GM21529 (cell line): ENCODE results near the gene GNL1.
A peak's percentile ranks its signal among the peaks of the same experiment; 100 is the strongest.
"Not testable (repeated sequence)": the region's sequence is repeated elsewhere in the genome, so short reads cannot be mapped to it uniquely, and the experiment has no call there.

Experiments
- ATAC-seq: cut with Tn5 transposase; IDR thresholded peaks from one replicate; pipeline ENCODE4 v1.9.1; 2021; ENCODE audit not compliant: unreplicated experiment

GNL1 gene

GRCh38 chr6:30533460-30534294, 22.6 kb downstream of the GNL1 start:
- ATAC-seq, result no peak

DNA sequence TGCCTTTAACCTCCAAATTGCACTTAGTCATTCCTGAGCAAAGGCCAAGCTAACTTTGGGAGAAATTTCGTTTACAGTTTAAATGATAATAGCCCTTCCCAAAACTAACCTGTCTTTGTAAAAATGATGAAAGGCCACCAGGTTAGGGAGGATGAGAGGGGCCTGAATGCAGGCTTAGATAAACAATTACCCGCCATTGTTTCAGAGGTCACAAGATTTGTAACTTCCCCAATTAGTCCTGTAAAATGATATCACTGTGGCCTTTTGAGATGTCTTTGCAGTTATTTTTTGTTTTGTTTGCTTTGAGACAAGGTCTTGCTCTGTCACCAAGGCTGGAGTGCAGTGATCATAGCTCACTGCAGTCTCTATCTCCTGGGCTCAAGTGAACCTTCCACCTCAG, 26.3 kb downstream of the GNL1 start:
- ATAC-seq, result no peak

DNA sequence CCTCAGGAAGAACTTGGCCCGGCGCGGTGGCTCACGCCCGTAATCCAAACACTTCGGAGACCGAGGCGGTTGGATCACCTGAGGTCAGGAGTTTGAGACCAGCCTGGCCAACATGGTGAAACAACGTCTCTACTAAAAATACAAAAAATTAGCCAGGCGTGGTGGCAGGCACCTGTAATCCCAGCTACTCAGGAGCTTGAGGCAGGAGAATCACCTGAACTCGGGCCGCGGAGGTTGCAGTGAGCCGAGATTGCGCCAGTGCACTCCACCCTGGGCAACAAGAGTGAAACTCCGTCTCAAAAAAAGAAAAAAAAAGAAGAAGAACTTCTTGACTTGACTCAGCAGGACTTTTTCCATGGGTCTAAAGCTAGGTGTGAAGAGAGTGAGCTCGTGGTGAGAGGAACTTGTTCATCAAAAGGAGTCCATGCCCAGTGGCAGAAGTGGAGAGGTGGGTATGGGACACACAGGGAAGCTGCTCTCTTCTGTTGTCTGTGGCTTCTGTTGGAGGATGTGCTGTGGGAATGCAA, 26.9 kb downstream of the GNL1 start:
- ATAC-seq, result not testable (repeated sequence)

DNA sequence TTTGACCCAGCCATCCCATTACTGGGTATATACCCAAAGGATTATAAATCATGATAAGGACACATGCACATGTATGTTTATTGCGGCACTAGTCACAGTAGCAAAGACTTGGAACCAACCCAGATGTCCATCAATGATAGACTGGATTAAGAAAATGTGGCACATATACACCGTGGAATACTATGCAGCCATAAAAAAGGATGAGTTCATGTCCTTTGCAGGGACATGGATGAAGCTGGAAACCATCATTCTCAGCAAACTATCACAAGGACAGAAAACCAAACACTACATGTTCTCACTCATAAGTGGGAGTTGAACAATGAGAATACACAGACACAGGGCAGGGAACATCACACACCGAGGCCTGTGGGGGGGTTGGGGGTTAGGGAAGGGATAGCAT, 29.8 kb downstream of the GNL1 start:
- not testable (repeated sequence) for ATAC-seq

GRCh38 chr6:30521952-30522351, 34.3 kb downstream of the GNL1 start:
- ATAC-seq, result not testable (repeated sequence)

DNA sequence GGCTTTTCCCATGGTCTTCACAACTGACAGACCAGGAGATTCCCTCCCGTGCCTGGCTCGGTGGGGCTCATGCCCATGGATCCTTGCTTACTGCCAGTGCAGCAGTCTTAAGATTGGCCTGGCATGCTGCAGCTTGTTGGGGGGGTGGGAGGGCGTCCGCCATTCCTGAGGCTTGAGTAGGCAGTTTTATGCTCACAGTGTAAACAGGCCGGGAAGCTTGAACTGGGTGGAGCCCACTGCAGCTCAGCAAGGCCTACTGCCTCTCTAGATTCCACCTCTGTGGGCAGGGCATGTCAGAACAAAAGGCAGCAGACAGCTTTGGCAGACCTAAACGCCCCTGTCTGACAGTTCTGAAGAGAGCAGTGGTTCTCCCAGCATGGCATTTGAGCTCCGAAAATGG, 35.2 kb downstream of the GNL1 start:
- not testable (repeated sequence) for ATAC-seq

DNA sequence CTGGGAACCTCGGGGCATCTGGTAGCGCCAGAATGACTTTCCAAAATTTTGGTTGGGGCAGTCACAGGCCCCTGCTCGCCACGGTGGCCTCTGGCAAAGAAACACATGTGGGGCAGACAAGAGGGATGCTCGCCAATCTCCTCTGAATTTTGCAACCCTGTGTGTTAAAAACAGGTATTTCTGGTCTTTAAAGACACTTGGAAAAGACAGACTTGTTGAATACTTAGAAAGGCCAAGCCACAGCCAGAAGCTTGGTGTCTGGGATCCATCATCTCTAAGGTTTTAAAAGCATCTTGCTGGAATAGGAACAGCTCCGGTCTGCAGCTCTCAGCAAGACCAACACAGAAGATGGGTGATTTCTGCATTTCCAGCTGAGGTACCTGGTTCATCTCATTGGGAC, 35.8 kb downstream of the GNL1 start:
- ATAC-seq, result no peak

DNA sequence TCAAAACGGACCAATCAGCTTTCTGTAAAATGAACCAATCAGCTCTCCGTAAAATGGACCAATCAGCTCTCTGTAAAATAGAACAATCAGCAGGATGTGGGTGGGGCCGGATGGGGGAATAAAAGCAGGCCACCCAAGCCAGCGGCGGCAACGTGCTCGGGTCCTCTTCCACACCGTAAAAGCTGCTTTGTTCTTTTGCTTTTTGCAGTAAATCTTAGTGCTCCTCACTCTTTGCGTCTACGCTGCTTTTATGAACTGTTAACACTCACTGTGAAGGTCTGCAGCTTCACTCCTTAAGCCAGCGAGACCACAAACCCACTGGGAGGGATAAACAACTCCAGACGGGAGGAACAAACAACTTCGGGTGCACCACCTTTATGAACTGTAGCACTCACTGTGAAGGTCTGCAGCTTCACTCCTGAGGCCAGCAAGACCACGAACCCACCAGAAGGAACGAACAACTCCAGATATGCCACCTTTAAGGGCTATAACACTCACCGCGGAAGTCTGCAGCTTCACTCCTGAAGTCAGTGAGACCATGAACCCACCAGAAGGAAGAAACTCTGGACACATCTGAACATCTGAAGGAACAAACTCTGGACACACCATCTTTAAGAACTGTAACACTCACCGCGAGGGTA, 37.7 kb downstream of the GNL1 start:
- not testable (repeated sequence) for ATAC-seq

GRCh38 chr6:30517767-30518504, 38.4 kb downstream of the GNL1 start:
- not testable (repeated sequence) for ATAC-seq

DNA sequence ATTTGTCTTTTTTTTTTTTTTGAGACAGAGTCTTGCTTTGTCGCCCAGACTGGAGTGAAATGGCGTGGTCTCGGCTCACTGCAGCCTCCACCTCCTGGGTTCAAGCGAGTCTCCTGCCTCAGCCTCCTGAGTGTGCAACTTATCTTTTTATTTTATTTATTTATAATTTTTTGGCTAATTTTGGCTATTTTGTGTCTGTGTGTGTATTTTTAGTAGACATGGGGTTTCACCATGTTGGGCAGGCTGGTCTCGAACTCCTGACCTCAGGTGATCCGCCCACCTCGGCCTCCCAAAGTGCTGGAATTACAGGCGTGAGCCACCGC, 39.6 kb downstream of the GNL1 start:
- ATAC-seq, result not testable (repeated sequence)

DNA sequence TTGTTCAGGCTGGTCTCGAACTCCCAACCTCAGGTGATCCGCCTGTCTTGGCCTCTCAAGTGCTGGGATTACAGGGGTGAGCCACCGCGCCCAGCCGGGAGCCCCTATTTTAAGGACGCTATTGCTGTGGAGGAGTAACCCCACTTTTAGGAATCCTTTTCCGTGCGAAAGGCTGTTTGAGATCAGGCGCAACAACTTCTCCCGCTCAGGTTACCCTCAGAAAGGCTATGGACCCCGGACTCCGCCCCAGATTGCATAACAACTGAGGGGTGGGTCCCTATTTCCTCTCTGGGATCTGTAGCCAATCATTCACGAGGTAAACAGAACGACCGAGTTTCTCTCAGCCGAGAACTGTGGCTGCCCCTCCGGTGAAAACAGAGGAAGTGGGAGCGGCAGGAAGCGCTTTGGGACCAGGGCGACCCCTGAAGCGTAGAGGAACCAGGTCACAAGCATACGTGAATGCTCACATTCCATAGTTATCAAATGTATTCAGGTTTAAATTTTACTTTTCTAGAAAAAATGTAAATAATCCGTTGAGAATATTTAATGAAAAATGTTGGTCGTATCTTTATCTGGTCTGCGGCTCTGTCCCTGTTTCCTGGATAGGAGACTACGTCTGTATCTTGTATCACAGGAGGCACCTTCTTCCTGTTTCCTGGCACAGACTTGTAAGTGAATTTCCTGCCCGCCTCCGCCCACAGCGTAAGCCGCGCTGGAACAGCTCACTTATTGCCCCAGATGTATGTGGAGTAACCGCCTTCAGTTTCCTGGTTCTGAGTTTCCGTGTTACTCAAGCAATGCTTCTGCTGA, 40.1 kb downstream of the GNL1 start:
- peak; percentile 80 for ATAC-seq

- no peak for ATAC-seq
These were observed 41.2 kb downstream of the GNL1 start for GRCh38 chr6:30515106-30515505.

DNA sequence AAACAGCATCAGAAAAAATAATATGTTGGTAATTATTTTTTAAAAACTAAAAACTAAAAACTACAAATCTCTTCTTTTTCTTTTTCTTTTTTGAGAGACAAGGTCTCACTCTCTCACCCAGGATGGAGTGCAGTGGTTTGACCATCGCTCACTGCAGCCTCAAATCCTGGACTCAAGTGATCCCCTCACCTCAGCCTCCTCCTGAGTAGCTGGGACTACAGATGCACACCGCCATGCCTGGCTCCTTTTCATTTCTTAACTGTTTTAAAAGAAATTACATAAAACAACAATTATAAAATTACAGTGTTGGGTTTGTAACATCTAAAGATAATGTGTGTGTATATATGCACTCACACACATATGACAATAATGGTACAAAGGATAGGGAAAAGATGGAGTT, 42.8 kb downstream of the GNL1 start:
- no peak for ATAC-seq

DNA sequence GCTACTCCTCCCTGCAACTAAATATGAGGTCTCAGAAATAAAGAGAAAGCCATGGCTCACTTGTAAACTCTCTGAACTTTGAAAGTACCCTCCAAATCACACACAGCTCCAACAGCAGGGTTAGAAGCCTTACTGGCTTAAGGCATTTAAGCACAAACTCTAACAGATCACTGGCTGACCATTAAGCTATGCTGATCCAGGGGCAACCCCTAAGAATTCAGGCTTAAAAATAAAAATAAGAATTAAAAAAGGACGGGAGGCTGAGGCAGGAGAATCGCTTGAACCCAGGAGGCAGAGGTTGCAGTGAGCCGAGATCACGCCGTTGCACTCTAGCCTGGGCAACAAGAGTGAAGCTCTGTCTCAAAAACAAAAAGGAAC, 45.1 kb downstream of the GNL1 start:
- no peak for ATAC-seq

DNA sequence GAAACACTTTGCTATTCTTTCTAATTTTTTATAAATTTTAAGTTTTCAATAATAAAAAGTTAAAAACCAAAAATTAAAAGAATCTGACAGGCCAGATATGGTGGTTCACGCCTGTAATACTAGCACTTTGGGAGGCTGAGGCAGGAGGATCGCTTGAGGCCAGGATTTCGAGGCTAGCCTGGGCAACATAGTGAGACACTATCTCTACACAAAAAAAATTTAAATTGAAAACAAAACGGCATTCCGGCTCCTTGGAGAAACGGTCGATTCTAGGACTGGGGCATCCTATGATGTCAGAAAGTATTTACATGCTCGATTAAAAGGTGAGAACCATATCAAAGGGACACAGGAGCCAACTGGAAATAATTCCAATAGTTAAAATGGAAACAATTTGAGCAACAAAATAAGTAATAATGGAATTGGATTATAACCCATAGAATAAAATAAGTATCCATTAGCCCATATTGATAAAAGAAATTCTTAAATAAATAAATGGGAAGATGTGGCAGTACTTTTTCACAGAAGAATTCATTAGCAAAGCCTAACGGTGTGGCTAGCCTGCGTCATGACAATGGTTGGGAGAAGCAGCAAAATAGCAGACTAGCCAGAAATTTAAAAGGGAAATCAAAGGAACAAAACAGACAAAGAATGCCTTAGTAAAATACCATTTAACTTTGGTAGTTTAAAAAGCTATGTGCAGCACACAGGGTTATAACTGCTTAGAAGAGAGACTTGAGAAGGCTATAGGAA, 45.7 kb downstream of the GNL1 start:
- ATAC-seq, result no peak

DNA sequence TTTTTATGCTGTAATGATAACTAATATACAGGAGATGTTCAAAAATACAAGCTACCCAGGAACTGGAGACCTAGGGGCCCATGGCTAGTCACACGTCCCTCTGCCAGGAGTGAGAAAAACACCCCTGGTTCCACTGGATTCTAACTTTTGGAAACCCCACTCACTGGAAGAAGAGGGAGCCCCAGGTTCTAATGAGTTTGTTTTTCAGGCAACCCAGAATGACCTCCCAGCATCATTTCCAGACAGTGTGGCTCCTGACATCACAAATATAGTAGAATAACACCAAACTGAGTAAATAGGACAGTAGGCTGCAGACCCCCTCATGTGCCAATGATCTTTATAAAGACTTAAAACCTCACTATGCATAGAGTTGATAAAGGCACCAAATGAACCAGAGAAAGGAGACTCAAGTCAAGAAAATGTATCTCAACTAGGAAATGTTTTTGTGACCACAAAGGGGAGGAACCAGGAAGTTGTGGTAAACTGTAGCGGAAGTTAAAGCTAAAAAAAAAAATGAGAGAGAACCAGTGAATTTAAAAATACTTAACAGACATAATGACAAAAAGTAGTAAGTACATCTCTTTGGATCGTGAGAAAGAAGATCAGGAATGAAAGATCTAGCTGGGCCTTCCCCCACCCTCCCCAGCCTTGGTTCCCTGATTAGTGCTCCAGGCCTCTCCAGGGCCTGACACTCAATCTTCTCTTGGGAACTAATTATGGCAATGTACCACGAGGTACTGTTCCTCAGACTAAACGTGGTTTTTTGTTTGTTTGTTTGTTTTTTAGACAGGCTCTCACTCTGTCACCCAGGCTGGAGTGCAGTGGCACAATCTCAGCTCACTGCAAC, 47.2 kb downstream of the GNL1 start:
- no peak for ATAC-seq

DNA sequence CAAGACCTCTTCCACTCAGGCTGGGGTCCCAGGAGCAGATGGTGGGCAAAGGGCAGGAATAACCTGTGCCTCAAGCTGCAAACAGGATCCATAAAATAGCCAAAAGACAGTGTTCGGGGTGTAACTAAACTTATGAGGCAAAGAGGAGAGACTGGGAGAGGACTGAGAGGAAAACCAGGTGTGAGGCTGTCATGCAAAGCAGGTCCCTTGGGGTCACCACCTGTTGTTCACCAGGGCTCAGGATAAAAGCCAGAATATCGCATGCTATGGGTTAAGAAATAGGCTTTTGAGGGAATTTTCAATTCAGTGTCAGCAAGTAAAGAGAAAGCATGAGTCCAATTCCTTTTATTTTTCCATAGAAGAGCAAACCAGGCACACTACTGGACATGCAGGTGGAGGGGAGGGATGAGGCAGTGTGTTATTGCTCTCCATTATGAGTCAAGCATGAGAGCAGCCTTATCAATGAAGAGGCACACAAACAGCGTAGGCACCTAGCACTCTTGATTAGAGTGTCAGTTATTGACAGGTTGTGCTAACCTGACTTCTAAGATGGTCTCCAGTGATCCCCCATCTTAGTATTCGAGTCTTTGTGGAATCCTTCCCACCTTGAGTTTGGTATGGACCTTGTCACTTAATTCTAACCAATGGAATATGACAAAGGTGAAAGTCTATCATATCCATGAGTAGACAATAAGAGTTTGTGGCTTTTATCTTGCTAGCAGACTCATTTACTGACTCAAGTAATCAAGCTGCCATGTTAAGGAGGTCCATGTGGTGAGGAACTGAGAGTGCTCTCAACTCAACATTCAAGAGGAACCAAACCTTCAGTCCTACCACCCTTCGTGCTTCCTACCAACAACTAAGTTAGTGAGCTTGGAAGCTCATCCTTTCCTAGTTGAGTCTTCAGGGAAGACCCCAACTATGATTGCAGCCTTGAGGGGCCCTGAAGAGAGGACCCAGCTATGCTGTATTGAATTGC, 48.2 kb downstream of the GNL1 start:
- ATAC-seq, result no peak
